COLO829 (cell line): ENCODE measurements around the gene BTBD7.
A peak's percentile ranks its signal among the peaks of the same experiment; 100 is the strongest.

Source experiments
- DNase-seq: peaks from one replicate; pipeline ENCODE4 v3.0.0; 2012; ENCODE audit warnings: low spot score

The BTBD7 gene

DNA sequence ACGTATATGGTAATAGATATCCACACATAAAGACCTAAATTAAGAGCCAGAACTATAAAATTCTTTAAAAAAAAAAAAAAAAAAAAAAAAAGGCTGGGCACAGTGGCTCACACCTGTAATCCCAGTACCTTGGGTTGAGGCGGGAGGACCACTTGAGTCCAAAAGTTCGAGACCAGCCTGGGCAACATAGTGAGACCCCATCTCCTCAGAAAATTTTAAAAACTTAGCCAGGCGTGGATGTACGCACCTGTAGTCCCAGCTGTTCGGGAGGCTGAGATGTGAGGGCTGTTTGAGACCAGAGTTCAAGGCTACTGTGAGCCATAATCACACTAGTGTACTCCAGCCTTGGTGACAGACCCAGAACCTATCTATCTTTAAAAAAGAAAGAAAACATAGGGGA is 4.3 kb downstream of the BTBD7 start:
- no peak for DNase-seq

- no peak for DNase-seq
Observed at GRCh38 chr14:93326196-93326595, 6.6 kb downstream of the BTBD7 start.

DNA sequence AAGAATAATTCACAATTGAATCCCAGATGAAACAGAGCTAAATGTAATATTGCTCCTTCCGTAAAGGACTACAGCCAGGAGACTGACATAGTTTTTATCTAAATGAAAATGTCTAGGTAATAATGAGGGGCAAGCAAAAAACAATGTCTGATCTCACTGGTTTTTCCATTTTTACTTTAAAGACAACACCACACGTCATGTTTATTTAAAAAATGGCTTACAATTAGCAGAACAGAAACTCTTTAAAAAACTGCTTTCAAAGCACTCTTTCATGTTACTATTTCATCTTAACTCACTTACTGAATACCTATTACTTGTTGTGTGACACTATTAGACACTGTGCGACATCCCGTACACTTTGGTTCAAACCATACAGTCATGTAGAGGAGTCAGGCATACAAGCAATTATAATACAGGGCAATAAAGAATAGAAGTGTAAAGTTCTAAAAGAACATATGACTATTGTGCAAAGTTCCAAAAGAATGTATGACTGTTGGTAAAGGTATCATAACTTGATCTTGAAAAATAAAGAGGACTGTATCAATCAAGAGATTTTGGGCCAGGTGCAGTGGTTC is 9.1 kb downstream of the BTBD7 start:
- no peak for DNase-seq

DNA sequence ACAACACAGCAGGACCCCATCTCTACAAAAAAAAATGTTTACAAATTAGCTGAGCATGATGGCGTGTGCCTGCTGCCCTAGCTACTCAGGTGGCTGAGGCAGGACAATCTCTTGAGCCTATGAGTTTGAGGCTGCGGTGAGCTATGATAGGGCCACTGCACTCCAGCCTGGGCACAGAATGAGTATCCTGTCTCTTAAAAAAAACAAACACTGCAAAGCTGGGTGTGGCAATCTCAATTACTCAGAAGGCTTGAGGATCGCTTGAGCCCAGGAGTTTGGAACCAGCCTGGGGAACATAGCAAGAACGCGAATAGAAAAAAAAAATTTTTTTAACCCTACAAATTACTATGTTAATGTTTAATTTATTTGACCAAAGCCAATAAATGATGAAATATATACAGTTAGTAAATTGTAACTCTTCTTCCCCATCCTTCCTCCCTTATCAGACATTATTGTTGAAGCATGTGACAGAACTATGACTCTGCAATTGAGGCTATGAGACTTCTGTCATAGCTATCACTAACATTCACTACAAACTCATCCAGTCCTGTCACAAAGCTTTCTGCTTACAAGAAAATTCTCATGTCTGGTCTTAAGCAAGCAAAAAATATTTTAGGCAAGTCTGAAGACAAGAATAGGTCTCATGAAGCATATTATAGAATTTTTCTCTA is 9.8 kb downstream of the BTBD7 start:
- no peak for DNase-seq

- no peak for DNase-seq
Observed at GRCh38 chr14:93320489-93320888, 12.3 kb downstream of the BTBD7 start.

DNA sequence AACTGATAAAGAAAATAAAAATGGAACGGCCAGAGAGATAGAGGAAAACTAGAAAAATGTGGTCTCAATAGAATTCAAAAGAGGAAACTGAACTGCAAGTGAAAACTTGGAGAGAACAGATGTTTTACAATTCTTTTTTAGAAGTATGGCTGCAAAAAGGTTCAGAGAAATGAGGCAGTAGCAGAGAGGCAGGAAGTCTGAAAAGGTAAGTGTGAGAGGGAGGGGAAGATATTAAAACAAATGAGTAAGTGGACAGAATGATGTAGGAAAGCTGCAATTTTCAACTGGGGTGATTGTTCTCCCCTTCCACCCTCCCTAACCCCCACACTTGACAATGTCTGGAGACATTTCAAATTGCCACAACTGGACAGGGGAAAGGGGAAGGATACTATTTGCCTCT is 12.9 kb downstream of the BTBD7 start:
- DNase-seq = no peak

GRCh38 chr14:93319494-93319893 is 13.3 kb downstream of the BTBD7 start:
- DNase-seq = no peak

- no peak for DNase-seq
Observed at GRCh38 chr14:93318927-93319326, 13.9 kb downstream of the BTBD7 start.

DNA sequence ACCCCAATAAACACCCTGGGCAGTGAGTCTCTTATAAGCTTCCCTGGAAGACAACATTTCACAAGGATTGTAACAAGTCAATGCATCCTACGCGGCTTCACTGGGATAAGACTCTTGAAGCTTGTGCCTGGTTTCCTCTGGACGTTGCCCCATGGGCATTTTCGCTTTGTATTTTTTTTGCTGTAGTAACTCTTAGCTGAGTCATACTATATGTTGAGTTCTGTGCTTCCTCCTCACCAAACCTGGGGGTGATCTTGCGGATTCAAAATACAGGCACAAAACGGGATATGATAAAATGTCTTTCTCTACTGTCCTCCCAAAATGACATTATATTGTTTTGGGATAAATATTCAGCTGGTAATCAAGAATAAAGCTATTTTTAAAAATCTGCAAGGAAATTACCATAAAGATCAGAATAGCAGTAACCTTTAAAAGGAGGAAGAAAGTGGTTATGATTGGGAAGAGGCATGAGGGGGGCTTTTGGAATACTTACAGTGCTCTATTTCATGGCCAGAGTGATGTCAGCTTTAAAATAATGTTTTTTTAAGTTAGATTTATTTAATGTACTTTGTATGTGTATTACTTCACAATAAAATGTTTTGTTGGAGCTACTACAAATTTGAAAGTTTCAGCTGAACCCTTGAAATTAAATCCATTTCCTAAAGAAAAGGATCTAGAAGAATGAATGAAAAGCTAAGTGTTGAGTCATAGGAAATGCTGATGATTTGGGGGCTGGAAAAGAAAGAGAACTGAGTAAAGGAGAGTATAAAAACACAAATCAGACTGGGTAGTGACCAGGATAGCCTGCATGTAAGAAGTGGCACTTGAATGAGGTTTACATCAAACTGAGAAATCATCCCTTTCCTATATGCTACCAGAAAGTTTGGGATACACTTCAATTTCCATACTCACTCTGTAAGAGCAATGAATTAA is 14.7 kb downstream of the BTBD7 start:
- peak; percentile 56 for DNase-seq

DNA sequence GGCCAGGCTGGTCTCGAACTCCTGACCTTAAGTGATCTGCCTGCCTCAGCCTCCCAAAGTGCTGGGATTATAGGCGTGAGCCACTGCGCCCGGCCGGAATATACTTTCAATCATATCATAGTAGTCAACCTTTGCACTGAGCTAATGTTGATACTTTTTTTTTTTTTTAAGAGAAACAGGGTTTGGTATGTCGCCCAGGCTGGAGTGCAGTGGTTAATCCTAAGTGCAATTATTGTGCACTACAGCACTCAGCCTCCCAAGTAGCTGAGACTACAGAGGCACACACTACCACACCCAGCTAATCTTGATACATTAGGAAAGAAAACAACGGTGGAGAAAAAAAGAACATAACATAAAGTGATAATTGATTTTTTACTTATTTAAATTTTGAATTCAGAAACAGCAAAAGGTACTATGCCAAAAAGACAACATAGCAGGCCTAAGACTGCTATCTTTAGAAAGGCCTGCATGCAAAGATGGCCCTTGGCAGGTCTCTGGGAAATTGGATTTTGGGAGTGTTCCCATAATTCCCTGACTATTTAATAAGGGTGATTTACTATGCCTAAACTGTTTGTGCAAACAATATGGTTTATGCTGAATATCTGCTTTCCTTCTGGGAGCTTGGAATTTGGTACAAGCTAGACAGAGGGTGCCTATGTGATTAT is 15.5 kb downstream of the BTBD7 start:
- DNase-seq = no peak

DNA sequence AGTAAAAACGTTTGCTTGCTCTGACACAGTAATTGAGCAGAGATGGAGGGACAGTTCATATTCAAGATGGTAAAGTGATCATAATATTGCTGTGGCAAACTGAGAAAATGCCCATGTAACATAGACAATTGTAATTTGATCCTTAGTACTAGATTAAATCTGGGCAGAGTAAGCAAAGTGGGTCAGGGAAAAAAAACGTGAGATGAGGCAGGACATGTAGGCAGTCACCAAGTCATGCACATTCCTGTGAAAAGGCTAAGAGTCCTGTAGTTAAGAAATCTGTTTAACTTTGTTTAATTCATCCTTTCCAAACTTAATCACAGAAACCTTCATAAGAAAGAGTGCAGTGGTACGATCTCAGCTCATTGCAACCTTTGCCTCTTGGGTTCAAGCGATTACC is 16.1 kb downstream of the BTBD7 start:
- no peak for DNase-seq

DNA sequence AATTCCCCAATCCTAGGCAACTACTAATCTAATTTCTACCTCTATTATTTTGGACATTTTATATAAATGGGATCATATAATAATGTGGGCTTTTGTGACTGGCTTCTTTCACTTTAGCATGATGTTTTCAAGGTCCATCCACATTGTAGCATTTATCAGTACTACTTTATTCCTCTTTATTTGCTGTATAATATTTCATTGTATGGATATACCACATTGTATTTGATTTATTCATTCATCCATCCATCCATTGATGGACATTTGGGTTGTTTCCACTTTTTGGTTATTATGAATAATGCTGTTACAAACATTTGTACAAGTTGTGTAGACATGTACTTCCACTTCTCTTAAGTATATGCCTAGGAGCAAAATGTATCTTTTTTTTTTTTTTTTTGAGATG is 17.3 kb downstream of the BTBD7 start:
- DNase-seq = no peak

- no peak for DNase-seq
Observed at GRCh38 chr14:93311082-93311481, 21.8 kb downstream of the BTBD7 start.

GRCh38 chr14:93309427-93309966 is 23.3 kb downstream of the BTBD7 start:
- DNase-seq = no peak

GRCh38 chr14:93308686-93309345 is 24.0 kb downstream of the BTBD7 start:
- no peak for DNase-seq

- no peak for DNase-seq
Observed at GRCh38 chr14:93306812-93307211, 26.0 kb downstream of the BTBD7 start.

- no peak for DNase-seq
Observed at GRCh38 chr14:93305725-93306418, 27.0 kb downstream of the BTBD7 start.

DNA sequence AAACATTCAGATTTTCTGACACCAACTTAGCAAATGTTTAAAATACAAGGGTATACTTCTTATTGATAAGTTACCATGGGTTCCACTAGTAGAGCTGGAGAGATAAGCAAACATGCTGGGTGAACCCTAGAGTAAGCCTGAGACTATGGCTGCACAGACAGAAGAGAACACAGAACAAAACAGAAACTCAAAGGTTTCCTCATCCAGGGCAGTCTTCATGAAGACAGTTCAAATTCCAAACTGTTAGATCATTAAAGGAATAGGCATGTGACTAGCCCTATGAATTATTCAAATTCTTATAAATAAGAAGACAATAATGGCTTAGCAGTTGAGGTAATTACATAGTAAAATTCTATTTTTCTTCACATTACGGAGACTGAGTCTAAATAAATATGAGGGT is 28.1 kb downstream of the BTBD7 start:
- peak; percentile 4 for DNase-seq

DNA sequence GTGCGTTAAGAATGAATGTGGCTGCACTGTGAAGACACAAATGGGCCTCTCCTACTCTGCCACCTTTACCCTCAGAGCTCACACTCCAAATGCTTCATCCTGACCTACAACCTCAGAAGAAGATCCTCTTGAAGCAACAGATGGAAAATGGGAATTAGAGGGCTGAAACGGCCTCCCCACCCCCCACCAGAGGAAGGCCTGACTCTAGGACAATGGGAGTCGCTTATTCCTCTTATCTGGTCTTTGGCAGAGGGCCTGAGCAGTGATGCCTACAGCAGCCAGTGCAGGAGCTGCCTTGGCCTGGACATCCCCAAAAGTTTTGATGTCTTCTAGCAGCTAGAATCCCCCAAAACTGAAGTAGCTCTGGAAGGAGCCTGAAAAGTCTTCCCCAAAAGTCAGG is 29.2 kb downstream of the BTBD7 start:
- no peak for DNase-seq

DNA sequence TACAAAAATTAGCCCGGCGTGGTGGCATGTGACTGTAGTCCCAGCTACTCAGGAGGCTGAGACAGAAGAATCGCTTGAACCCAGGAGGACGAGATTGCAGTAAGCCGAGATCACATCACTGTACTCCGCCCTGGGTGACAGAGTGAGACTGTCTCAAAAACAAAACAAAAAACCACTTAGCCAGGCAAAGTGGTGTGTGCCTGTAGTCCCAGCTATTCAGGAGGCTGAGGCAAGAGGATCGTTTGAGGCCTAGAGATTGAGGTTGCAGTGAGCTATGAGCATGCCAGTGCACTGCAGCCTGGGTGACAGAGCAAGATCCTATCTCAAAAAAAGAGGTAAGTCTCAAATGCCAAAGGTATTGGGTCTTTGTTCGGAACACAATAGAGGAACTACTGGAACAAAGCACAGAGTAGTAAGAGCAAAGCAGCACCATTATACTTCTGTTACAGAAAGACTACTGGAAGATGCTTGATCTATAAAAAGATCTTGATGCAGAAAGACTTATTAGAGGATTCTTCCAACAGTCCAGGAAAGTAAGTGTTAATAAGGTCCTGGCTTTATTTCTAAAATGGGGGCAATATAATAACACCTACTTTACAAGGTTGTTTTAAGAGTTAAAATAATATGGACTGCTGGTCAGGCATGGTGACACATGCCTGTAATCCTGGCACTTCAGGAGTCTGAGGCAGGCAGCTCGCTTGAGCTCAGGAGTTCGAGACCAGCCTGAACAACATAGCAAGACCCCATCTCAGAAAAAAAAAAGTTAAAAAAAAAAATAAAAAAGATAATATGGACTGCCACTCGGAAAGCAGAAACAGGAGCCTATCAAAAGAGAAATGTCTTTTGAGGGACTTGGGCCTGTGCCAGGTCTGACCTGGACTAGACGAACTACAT is 29.9 kb downstream of the BTBD7 start:
- DNase-seq = no peak
